ENCODE data around the gene ARIH2. TPM values are rescaled to one million over a fixed set of nuclear protein-coding genes. Genes with fewer than 3 reads are reported as not detected.

ARIH2 gene
- total RNA-seq, 4 donors from 2014 or later: 78.9 to 109 (median 97.5) TPM

GRCh38 chr3:48974076-48974864 lies 55.6 kb downstream of the ARIH2 start:
- intact Hi-C loops (cut with DNase I): no loop called here
- no peak for DNase-seq (ENCODE audit: extremely low spot score)
- Histone ChIP-seq H3K9me3 (no peaks in the 10 kb centered on the region), H3K36me3 (peaks cover 92 to 100% (median 99%) of the 10 kb centered on the region in 4 donors), H3K27me3 (no peaks in the 10 kb centered on the region), H3K4me3 (no peak overlapping the region), H3K27ac (replicated peaks in 1 of 4) (no peak overlapping the region), H3K4me1 (no peaks in the 10 kb centered on the region)
- TF ChIP-seq EP300 (IDR thresholded peaks at IDR 0.05) (no peak), POLR2A (IDR thresholded peaks at IDR 0.05; ENCODE audit: low read depth) (no peak), POLR2AphosphoS5 (IDR thresholded peaks at IDR 0.05) (no peak), CTCF (IDR thresholded peaks at IDR 0.05) (no peak)
- 90% methylated on average over 10 of the region's 10 CpGs for WGBS

- H3K27ac ChIP-seq (replicated peaks in 1 of 4): no peak overlapping the region
- intact Hi-C loops (cut with DNase I): no loop called here
- H3K4me3 ChIP-seq: no peak overlapping the region
- H3K4me1 ChIP-seq: peaks cover 0 to 2% (median 0%) of the 10 kb centered on the region in 4 donors
- TF ChIP-seq EP300 (IDR thresholded peaks at IDR 0.05) (no peak), POLR2AphosphoS5 (IDR thresholded peaks at IDR 0.05) (no peak), POLR2A (IDR thresholded peaks at IDR 0.05; ENCODE audit: low read depth) (no peak), CTCF (IDR thresholded peaks at IDR 0.05) (no peak)
- DNase-seq (ENCODE audit: extremely low spot score): no peak
- WGBS: 100% methylated on average over 3 of the region's 3 CpGs
- no peaks in the 10 kb centered on the region for H3K27me3 ChIP-seq
- H3K36me3 ChIP-seq: peaks cover 89 to 99% (median 97%) of the 10 kb centered on the region in 4 donors
- no peaks in the 10 kb centered on the region for H3K9me3 ChIP-seq
These were observed 60.8 kb downstream of the ARIH2 start for GRCh38 chr3:48979451-48979850.

- H3K27me3 ChIP-seq: no peaks in the 10 kb centered on the region
- H3K4me3 ChIP-seq: no peak overlapping the region
- peaks cover 0 to 2% (median 0%) of the 10 kb centered on the region in 4 donors for H3K4me1 ChIP-seq
- H3K36me3 ChIP-seq: peaks cover 81 to 99% (median 97%) of the 10 kb centered on the region in 4 donors
- no peaks in the 10 kb centered on the region for H3K9me3 ChIP-seq
- no peak for DNase-seq (ENCODE audit: extremely low spot score)
- WGBS: 98% methylated on average over 4 of the region's 4 CpGs
- intact Hi-C loops (cut with DNase I): no loop called here
- H3K27ac ChIP-seq (replicated peaks in 1 of 4): no peak overlapping the region
- TF ChIP-seq POLR2A (IDR thresholded peaks at IDR 0.05; ENCODE audit: low read depth): no peak
- TF ChIP-seq POLR2AphosphoS5 (IDR thresholded peaks at IDR 0.05): no peak
- TF ChIP-seq EP300 (IDR thresholded peaks at IDR 0.05): no peak
- no peak for TF ChIP-seq CTCF (IDR thresholded peaks at IDR 0.05)
These were observed 61.7 kb downstream of the ARIH2 start for GRCh38 chr3:48980295-48980694.

- H3K27ac ChIP-seq (replicated peaks in 1 of 4): no peak overlapping the region
- intact Hi-C loops (cut with DNase I): no loop called here
- no peaks in the 10 kb centered on the region for H3K27me3 ChIP-seq
- TF ChIP-seq EP300 (IDR thresholded peaks at IDR 0.05) (no peak), POLR2A (IDR thresholded peaks at IDR 0.05; ENCODE audit: low read depth) (no peak), POLR2AphosphoS5 (IDR thresholded peaks at IDR 0.05) (no peak), CTCF (IDR thresholded peaks at IDR 0.05) (no peak)
- H3K36me3 ChIP-seq: peaks cover 64 to 99% (median 96%) of the 10 kb centered on the region in 4 donors
- H3K9me3 ChIP-seq: no peaks in the 10 kb centered on the region
- H3K4me3 ChIP-seq: no peak overlapping the region
- peaks cover 0 to 2% (median 0%) of the 10 kb centered on the region in 4 donors for H3K4me1 ChIP-seq
- no peak for DNase-seq (ENCODE audit: extremely low spot score)
These were observed 63.4 kb downstream of the ARIH2 start for GRCh38 chr3:48982016-48982415.

Data from esophagus muscularis mucosa (tissue), 4 donors.